Mucosa of gallbladder (tissue), 1 donor: ENCODE data around the gene AKTIP. TPM values are rescaled to one million over a fixed set of nuclear protein-coding genes. Genes with fewer than 3 reads are reported as not detected.
"Not testable (repeated sequence)": the region's sequence is repeated elsewhere in the genome, so short reads cannot be mapped to it uniquely, and the experiment has no call there.

ENCODE experiments used
- DNase-seq: peaks from one replicate; pipeline ENCODE4 v3.0.0-alpha.2; 2020; ENCODE audit warnings: low spot score
- total RNA-seq: library from RNA; stranded (reverse); gene quantifications from one replicate; pipeline ENCODE4 v1.2.1, GENCODE V29; 2021
- donor health status: DM: no; HTN: no; CAD: no.

The AKTIP gene
- total RNA-seq, 1 donor from 2014 or later = 42.6 TPM

GRCh38 chr16:53515811-53516210 is 12.8 kb upstream of the AKTIP start:
- DNase-seq = no peak

GRCh38 chr16:53515259-53515658 is 12.2 kb upstream of the AKTIP start:
- no peak for DNase-seq

- DNase-seq = not testable (repeated sequence)
These were observed 9.8 kb upstream of the AKTIP start for GRCh38 chr16:53512795-53513194.

GRCh38 chr16:53511403-53512280 is 8.6 kb upstream of the AKTIP start:
- peak; percentile 83 for DNase-seq

GRCh38 chr16:53511084-53511402 is 8.0 kb upstream of the AKTIP start:
- DNase-seq = no peak

- DNase-seq = no peak
These were observed 7.7 kb upstream of the AKTIP start for GRCh38 chr16:53510704-53511070.

GRCh38 chr16:53509906-53510703 is 7.1 kb upstream of the AKTIP start:
- peak; percentile 74 for DNase-seq

GRCh38 chr16:53507464-53508179 is 4.6 kb upstream of the AKTIP start:
- no peak for DNase-seq

- no peak for DNase-seq
These were observed 3.2 kb upstream of the AKTIP start for GRCh38 chr16:53506254-53506653.

- DNase-seq = no peak
These were observed 1.7 kb upstream of the AKTIP start for GRCh38 chr16:53504665-53505064.

- DNase-seq = peak; percentile 38
These were observed 1.1 kb upstream of the AKTIP start for GRCh38 chr16:53503991-53504663.

GRCh38 chr16:53503270-53503923 is 388 bp upstream of the AKTIP start:
- DNase-seq = peak; percentile 100

- no peak for DNase-seq
These were observed 1.7 kb downstream of the AKTIP start for GRCh38 chr16:53501216-53501859.

- no peak for DNase-seq
These were observed 4.0 kb downstream of the AKTIP start for GRCh38 chr16:53498984-53499383.

GRCh38 chr16:53495325-53495724 is 7.7 kb downstream of the AKTIP start:
- no peak for DNase-seq

GRCh38 chr16:53494636-53495035 is 8.4 kb downstream of the AKTIP start:
- no peak for DNase-seq

- no peak for DNase-seq
These were observed 10.5 kb downstream of the AKTIP start for GRCh38 chr16:53492503-53492902.

GRCh38 chr16:53489755-53490154 is 13.3 kb downstream of the AKTIP start:
- no peak for DNase-seq

GRCh38 chr16:53486230-53486629 is 16.8 kb downstream of the AKTIP start:
- no peak for DNase-seq

GRCh38 chr16:53484542-53484941 is 18.5 kb downstream of the AKTIP start:
- no peak for DNase-seq

GRCh38 chr16:53482123-53482522 is 20.9 kb downstream of the AKTIP start:
- DNase-seq = no peak
